UCSD-AML1 (cell line): ENCODE results near the gene ATXN1.

ENCODE experiments used
- DNase-seq: peaks from one replicate; lab custom pipeline; 2025; ENCODE audit not compliant: unreplicated experiment; lab: John Stamatoyannopoulos, UW

ATXN1 gene

DNA sequence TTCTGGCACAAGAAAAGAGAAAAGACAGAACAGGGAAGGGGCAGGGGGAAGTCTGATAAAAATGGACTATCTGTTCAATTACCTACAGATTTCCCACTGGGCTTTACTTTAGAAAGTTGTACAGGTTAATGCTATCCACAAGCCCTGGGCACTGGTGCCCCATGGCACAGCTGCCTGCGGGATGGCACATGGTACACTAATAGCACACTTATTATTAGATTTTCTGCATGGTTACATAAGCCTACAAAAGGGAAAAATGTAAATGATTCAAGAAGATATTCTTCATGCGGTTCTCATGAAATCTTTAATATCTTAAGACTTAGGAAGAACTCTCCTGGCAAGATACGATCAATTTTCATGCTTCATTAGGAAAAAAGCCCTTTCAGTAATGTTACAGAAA, 385.4 kb downstream of the ATXN1 start:
- no peak for DNase-seq

DNA sequence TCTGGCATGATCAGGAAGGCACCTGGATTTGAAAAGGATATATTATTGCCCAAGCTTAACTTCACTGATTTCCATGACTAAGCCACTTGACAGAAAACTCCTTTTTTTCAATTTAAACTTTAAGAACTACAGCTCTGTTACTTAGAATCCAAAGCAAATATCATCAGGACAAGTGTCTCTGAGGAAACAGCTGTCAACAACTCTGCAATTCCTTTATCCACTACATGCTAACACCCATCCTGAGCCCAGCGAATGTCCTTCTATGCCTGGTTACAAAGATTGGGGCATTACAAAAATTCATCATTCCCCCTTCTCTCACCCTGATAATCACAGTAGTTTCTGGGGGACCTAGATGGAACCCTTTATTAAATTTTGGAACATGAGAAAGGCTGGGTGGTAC, 386.1 kb downstream of the ATXN1 start:
- no peak for DNase-seq

DNA sequence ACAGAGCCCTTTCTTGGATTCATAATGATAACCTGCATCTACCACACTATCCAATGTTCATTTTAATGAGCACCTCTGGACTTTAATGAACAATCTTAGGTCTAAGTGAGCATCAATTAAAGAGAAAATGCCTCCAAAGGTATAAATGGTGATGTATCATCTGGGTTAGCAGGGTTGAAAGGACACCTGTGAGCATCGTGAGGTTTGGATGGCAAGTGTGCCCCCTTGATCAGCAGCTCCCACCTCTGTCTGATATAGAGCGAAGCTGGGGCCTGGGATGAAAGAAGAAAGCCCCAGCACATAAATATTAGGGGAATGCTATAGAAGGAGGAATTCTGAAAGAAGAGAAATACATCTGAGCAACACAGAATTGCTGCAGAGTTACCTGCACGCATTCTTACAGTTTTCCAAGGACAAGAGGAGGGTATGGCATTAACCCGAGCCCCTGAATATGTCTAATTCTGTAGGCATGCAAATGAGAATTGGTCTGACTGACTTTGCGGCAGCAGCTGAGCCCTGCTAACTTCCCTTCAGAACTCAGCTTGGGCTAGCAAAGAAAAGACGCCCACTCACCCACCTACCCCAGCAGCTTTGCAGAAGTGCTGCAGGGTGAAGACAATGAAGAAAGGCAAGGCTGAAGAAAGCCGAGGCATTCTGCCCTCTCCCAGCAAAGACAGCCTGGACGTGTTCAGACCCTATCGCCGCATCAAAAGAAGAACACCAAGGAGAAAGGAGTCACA, 386.6 kb downstream of the ATXN1 start:
- DNase-seq = no peak

DNA sequence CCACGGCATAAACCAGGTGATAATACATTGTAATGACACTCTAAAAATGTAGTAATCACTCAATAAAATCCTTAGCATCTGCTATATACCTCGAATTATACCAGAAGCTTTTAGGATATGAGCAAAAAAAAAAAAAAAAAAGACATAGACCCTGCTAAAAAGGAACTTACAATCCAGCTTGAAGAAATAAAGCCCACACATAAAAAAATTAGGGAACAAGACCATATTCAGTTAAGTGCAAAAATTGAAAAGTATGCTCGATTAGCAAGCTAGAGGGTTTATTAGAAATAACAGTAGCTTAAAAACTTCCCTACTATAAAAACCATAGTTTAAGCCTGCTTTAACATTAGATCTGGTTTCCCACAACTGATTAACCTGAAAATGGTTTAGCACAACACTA, 387.2 kb downstream of the ATXN1 start:
- no peak for DNase-seq

DNA sequence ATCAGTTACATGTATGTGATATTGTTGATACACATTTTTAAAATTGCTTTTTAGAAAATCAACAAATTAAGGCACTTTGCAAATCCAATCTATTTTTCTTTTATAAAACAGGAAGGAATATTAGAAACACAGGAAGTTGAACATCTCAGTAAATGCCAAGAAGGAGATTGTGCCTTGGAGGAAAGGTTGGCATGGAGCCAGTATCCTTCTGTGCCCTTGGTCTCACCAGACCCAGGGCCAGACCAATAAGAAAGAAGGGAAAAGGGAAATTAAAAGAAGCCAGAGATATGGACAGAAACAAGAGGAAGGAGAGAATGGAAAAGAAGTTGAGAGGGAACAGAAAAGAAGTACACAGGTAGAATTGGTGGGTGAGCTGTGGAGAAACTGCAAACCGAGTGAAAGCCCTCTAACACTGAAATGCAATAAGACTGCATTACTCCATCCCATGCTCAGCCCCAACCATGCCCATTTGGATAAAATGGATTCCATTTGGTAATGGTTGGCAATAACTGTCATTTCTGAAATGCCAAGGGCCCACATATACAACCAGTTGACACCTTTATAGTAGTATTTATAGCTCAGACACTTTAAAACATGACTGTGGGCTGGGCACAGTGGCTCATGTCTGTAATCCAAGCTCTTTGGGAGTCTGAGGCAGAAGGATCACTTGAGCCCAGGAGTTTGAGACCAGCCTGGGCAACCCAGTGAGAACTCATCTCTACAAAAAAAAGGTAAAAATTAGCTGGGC, 389.1 kb downstream of the ATXN1 start:
- no peak for DNase-seq

DNA sequence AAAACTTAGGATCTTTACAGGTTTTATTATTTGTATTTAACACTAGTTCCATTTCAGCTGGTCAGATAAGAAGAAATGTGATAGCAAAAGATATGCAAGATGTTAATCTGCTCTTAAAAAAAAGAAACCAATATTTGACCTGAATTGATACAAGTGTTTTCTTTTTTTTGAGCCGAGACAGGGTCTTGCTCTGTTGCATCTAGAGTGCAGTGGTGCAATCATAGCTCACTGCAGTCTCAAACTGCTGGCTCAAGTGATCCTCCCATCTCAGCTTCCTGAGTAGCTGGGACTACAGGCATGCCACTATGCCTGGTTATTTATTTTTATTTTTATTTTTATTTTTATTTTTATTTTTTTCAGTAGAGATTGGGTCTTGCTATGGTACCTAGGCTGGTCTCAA, 389.9 kb downstream of the ATXN1 start:
- DNase-seq = no peak

DNA sequence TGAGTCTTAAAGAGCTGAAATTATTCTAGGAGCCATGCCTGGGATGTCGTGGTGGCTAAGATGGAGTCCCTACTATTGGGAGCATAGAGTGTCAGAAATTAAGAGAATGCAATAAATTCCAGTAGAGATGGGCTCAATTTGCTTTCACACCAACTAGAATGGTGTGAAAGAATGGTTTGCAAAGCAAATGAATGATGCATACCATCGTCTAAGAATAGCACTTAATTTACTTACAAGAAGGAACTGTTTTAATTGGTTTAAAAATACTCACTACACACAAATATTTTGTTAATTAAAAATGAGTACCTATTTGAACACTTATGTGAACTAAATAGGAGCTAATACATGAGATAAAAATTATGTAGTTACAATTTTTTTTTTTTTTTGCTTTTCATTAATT, 390.3 kb downstream of the ATXN1 start:
- DNase-seq = no peak

DNA sequence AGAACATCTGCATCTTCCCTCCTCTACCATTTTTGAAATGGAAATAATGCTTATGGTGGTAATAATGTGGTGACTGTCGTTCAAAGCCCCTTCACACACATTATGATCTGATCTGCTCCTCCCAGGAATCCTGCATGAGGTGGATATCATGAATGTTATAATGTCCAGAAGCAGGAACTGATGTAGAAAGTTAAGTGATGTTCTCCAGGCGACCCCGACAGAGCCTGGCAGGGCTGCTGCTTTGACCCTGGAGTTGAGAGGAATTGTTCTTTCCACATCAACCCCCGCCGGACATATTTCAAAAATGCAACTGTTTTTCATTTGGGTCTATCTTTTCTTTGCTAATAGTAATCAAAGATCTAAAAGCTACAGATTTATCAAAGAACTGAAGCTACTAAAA, 391.3 kb downstream of the ATXN1 start:
- DNase-seq = no peak

DNA sequence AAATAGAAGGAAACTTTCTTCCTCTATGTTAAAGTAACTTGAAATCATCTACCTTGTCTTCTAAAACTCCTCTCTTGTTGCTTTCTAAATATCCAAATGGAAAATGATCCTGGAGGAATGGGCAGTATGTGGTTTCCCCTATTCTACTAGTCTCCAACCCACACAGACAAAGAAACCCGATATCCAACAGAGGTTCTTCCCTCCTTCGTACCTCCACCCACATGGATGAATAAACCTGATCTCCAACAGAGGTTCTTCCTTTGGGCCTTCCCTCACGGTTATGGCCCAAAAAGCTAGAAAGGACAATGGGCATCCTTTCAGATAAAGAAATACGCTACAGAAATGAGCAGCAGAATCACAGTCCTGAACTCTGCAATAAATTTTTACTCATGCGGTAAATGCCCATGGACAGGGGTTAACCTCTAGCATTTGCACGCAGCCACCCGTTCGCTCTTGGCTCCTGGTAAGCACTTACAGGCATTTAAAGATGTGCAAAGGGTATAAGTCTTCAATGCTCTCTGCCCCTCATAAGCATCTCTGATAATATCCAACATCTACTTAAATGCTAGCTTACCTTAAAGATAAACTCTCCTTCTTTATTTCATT, 392.0 kb downstream of the ATXN1 start:
- DNase-seq = no peak

DNA sequence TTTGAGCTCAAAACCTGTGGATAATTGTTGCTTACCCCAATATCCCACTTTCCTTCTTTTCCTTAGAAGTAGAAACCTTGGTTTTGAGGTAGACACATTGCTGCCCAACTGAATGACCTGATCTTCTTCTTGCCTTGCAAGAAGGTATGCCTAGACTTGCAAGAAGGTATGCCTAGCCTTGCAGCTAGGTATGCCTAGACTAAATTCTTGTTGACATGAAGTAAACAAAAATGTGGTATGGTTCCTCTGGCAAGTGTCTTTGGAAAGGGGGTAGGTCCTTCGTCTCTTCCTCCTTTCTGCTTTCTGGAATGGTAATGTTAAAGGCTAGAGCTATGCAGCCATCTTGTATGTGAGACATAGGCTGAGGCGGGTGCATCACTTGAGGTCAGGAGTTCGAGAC, 393.7 kb downstream of the ATXN1 start:
- DNase-seq = no peak

DNA sequence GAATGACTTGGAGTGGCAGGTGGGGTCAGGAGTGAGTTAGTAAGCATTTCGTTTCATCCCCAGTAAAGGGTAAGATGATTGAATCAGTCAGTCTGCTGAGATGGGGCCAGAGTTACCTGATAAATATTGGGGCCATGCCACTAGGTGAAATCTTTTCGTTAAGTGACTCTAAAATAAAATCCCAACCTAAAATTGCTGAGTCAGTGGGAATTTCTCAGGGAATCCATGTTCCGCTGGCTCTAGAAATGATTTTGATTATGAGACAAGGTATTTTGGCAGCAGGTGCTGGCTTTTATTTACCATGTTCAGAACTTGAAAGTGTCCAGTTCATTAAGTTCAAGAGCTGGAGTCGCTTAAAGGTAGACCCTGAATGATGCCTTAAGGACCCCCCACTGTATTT, 397.5 kb downstream of the ATXN1 start:
- DNase-seq = no peak

DNA sequence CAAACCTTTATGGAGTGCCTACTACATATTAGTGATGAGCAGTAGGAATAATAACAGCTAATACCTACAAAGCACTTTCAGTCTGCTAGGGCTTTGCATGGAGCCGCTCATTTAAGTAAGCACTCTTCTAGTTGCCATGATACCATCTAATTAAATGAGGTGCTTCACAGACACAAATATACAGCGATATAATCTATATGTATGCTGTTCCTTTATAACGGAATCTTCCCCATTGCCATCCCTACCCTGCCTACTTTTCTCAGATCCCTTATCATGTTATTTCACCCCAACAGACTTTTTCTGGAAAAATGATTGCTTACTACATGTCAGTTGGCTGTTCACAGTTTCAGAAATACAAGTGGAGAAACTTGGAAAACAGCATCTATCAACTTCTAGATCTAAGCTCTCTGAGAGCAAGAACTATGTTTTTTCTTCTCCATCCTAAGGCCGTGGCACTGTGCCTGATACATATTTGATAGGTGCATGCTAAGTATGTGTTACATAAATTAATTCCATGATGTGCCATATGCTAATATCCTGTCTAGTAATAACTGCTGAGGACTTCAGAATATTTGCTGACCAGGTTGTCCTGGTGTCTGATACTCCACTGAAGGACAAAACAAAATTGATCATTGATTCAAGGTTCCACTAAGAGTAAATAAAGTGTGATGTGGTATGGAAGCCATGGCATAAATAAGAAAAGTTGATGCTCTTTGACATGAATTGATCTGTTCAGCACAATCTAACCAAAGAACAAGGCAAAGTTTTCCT, 398.3 kb downstream of the ATXN1 start:
- DNase-seq = no peak

DNA sequence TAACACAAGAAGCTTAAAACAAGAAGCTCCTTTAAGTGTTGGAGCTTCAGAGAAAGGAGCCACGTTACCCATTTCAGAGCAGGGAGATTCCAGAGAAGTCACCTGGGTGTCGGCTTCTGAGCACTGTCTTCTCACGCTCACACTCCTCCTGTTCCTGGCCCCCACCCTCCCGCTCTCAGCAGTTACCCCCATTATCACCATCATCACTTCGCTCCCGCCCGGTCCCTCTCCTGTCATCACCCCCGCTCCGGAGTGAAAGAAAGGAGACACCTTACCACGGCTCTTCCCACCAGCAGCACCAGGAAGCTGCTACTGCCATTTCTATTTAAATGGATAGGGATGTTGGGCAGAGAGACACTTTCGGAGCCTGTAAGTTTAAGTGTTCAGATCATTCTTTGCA, 399.0 kb downstream of the ATXN1 start:
- no peak for DNase-seq

DNA sequence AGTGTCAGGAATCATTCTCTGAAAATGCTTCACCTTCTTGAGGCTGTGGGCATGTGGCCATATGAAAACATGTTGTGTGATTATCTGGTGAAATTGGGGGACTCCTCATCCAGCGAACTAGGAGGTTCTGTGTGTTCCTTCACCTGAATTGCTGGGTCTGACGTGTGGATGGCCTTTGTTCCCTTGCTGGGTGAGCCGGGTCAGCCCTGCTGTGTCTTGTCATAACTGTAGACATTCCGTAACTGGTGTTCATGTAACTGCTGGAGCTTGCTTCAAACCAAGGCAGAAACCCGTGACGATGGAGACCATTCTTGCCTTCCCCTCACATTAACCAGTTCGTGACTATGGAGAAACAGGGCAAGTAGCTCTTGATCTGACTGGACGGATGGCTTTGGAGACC, 399.4 kb downstream of the ATXN1 start:
- DNase-seq = no peak

DNA sequence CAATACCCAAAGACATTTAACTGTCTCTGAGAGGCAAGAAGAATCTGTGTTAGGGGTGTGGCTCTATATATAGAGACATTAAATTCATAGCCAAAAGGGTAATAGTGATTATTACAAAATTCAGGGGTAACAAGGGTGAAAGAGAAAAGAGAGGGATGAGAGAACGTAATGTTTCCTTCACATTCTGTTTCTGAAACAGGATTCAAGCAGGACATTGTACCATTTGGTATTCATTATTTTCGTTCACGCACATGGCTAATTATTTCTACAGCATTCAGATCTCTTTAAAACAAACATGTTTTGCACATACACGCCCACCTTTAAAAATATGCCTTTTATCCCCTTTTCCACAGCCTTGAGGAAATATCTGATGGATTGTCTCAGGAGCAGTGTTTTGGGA, 400.1 kb downstream of the ATXN1 start:
- no peak for DNase-seq

DNA sequence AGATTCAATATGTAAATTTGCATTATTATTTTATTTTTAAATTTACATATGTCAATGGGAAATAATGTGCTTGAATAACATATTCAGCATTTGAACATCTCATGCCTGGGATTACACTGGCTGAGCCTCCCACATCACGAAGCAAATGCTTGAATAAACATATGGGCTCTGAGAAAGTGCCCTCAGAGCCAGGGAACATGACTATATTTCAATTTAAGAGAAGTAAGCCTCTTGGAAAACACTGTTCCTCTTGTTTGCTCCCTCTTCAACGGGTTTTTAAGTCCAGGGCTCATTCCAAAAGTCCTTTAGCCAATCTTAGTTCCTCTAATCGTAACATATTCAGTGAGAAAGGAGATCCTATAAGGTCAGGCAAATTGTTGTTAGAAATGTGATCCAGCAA, 400.9 kb downstream of the ATXN1 start:
- no peak for DNase-seq

DNA sequence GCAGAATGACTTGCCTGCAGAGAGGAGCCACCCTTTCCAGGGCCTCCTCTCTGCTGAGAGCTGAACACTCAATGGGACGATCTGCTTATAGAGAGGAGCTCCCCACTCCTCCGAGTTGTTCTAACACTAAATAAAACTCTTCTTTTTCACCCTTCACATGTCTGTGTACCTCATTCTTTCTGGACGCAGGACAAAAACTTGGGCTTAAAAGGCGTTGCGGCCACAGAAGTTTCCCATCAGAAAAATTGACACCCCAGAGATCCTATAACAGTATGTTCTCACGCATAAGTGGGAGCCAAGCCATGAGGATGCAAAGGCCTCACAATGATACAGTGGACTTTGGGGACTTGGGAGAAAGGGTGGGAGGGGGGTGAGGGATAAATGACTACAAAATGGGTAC, 401.7 kb downstream of the ATXN1 start:
- DNase-seq = no peak

DNA sequence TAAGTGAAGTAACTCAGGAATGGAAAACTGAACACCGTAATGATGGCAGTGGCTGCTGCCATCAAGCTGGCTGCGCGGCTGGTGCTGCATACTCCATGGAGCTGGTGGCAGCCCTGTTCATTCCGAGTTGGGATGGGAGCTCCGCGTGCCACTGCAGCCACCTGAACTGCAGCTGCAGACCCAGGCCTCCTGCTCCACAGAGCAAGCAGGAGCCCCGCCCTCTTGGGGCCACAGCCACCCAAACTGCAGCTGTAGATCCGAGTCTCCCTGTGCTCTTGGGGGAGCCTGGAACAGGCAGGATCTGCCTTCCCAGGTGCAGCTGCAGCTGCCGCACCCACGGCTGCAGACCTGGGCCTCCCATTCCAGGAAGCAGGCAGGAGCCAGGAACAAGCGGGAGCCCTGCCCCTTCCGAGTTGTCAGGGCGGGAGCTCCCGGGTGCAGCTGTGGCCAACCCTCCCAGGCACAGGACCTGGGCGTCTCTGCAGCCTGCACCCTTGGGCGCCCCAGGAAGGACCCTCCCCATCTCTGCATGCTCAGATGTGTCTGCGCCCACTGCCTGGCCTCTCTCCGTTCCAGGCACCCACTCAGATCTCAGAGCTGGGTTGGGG, 402.6 kb downstream of the ATXN1 start:
- DNase-seq = no peak

DNA sequence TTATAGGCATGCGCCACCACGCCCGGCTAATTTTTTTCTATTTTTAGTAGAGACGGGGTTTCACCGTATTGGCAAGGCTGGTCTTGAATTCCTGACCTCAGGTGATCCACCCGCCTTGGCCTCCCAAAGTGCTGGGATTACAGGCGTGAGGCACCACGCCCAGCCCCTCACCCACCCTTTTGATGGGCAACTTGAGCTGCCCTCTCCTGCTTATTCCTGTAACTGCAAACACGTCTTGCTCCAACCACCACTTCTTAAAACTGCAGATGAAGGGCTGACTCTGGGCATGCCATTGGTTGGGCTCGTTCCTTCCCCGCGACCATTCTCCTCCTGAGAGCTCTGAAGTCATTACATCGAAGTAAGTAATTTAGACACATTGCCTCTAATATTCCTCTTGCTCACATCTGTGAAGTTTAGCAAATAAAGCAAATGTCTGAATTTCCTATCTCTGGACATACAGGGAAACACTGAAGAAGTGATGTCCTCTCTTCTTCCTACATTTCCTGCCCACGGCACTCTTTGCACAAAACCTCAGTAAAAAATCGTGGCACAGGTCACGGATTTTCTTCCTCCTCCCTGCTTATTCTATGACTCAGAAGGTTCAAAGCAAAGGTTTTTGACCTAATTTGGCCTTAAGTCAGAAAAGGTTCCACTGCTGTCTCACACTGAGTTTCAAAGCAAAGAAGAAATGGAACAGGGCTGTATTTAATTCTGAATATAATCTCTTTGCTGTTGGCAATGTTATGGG, 405.4 kb downstream of the ATXN1 start:
- no peak for DNase-seq

DNA sequence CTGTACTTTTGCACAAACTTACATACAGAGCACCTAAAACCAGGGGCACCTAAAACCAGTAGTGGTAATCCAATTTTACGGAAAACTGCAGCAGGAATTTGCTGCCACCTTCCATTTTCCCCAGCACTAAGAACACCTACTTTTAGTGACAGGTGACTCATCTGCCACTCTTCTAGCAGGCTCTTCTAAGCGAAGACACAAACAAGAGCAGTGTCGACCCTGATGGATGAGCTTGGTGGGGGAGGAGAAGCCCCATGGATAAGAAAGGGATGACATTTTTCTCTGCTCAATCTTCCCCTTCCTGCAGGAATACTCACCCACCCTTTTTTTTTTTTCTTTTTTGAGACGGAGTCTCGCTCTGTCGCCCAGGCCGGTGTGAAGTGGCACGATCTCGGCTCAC, 406.0 kb downstream of the ATXN1 start:
- no peak for DNase-seq

DNA sequence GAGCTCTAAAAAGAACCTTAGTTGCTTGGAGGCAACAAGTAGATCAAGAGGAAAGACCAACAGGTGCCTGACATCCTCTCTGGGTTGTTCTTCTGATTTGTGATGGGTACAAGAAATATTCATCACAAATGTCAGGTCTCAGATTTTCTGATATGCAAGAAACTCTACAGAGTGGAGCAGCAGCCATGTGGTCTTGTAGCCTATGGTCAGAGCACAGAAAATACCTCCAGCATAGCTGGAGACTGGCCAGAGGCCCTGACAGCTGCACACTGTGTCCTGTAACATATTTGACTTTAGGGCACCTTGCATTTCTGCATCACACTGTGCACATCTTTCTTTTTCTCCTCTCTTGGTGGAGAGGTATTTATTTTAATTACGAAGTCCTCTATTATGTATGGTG, 406.6 kb downstream of the ATXN1 start:
- DNase-seq = no peak
